PC-3 (cell line): Measurements from ENCODE around the gene AIFM3. TPM values are rescaled to one million over a fixed set of nuclear protein-coding genes. Genes with fewer than 3 reads are reported as not detected.
"Not testable (repeated sequence)": the region's sequence is repeated elsewhere in the genome, so short reads cannot be mapped to it uniquely, and the experiment has no call there.

Experiments
- ATAC-seq: fragments of 200-7000 bp; cut with Tn5 transposase; 2 replicates; pipeline ENCODE4 v1.9.1; 2020; ENCODE audit warnings: mild to moderate bottlenecking, moderate library complexity
- BruUV-seq: library from RNA; stranded (reverse); fragments of 400-500 nt; replicated peaks from 2 replicates; lab custom pipeline; 2021; lab: Mats Ljungman, UMichigan
- CTCF ChIA-PET: fragments of 300-600 bp; sonication (Branson Sonifier 250); formaldehyde crosslinking; loops from one replicate; lab custom pipeline; 2022; ENCODE audit warnings: antibody characterized with exemption; lab: Charles Lee
- POLR2A ChIA-PET: fragments of 300-600 bp; sonication (Branson Sonifier 250); formaldehyde crosslinking; loops from one replicate; lab custom pipeline; 2022; ENCODE audit warnings: antibody characterized with exemption; ENCODE audit not compliant: unreplicated experiment; lab: Charles Lee
- DNase-seq: peaks from one replicate; pipeline ENCODE4 v3.0.0-alpha.2; 2015
- H2AFZ ChIP-seq: fragments of 300-600 bp; sonication (generic); 2 replicates; pipeline ENCODE4 v1.6.0; 2016; ENCODE audit warnings: antibody characterized with exemption, low read length
- H3F3A ChIP-seq: fragments of 300-600 bp; sonication (generic); one replicate; pipeline ENCODE4 v1.6.0; 2017; ENCODE audit warnings: antibody characterized with exemption, low read length, control low read depth, mild to moderate bottlenecking; ENCODE audit not compliant: unreplicated experiment
- H3K27ac ChIP-seq: fragments of 300-600 bp; sonication (generic); 2 replicates; pipeline ENCODE4 v1.5.1; 2016; ENCODE audit warnings: mild to moderate bottlenecking, low read length
- H3K27me3 ChIP-seq: fragments of 300-600 bp; sonication (generic); 2 replicates; pipeline ENCODE4 v1.6.1; 2016; ENCODE audit warnings: low read length, mixed read lengths
- H3K36me3 ChIP-seq: fragments of 300-600 bp; sonication (generic); 2 replicates; pipeline ENCODE4 v1.6.1; 2016; ENCODE audit warnings: low read depth, mixed run types, low read length, mixed read lengths
- H3K4me1 ChIP-seq: fragments of 300-600 bp; sonication (generic); 2 replicates; pipeline ENCODE4 v1.5.1; 2016; ENCODE audit warnings: low read length; ENCODE audit not compliant: insufficient read depth
- H3K4me2 ChIP-seq: fragments of 300-600 bp; sonication (generic); 2 replicates; pipeline ENCODE4 v1.6.0; 2016; ENCODE audit warnings: low read length
- H3K4me3 ChIP-seq: fragments of 300-600 bp; sonication (generic); 2 replicates; pipeline ENCODE4 v1.5.1; 2016; ENCODE audit warnings: mild to moderate bottlenecking, low read length, mixed read lengths
- H3K79me2 ChIP-seq: fragments of 300-600 bp; sonication (generic); 2 replicates; pipeline ENCODE4 v1.6.1; 2017; ENCODE audit warnings: low read length, mixed read lengths
- H3K9ac ChIP-seq: fragments of 300-600 bp; sonication (generic); 2 replicates; pipeline ENCODE4 v1.6.0; 2016; ENCODE audit warnings: mild to moderate bottlenecking, low read length
- H3K9me2 ChIP-seq: fragments of 300-600 bp; sonication (generic); replicated peaks from 2 replicates; pipeline ENCODE4 v1.6.1; 2016; ENCODE audit warnings: mixed run types, low read length, mixed read lengths
- H3K9me3 ChIP-seq: fragments of 300-600 bp; sonication (generic); 2 replicates; pipeline ENCODE4 v1.6.1; 2016; ENCODE audit warnings: low read length, mixed read lengths
- H4K20me1 ChIP-seq: fragments of 300-600 bp; sonication (generic); 2 replicates; pipeline ENCODE4 v1.6.1; 2016; ENCODE audit warnings: low read length, mixed read lengths
- EZH2 ChIP-seq: fragments of 300-600 bp; sonication (generic); IDR thresholded peaks from one replicate; pipeline ENCODE4 v1.6.1; 2017; ENCODE audit warnings: antibody characterized with exemption, mild to moderate bottlenecking, low read length; ENCODE audit not compliant: unreplicated experiment
- EZH2phosphoT487 ChIP-seq: fragments of 300-600 bp; sonication (generic); IDR thresholded peaks from 2 replicates; pipeline ENCODE4 v1.6.1; 2018; ENCODE audit warnings: mild to moderate bottlenecking, antibody characterized with exemption, low read length, borderline replicate concordance
- intact Hi-C: fragments of 100-400 bp; cut with micrococcal nuclease; formaldehyde crosslinking; loops from 2 replicates; pipeline ENCODE4 v1.9.0; 2023
- total RNA-seq: library from RNA; depleted of rRNA; stranded (reverse); fragments of >200 nt; gene quantifications from 2 replicates; pipeline ENCODE4 v1.2.3, GENCODE V29; 2014
- TF ChIP-seq, protein P1 (sequence below): fragments of 300-600 bp; sonication (generic); conservative IDR thresholded peaks from 2 replicates; pipeline ENCODE4 v1.5.1; 2017; ENCODE audit warnings: antibody characterized with exemption, low read depth, mild to moderate bottlenecking, low read length

Gene AIFM3
- total RNA-seq, 1 experiment from 2014 or later = 1.5 TPM

GRCh38 chr22:20933910-20934309, 33.1 kb upstream of the AIFM3 start:
- peaks cover 94% of the 10 kb centered on the region for H3K79me2 ChIP-seq
- peaks cover 46% of the 10 kb centered on the region for H4K20me1 ChIP-seq
- no peak for TF ChIP-seq EZH2
- TF ChIP-seq, protein P1, sequence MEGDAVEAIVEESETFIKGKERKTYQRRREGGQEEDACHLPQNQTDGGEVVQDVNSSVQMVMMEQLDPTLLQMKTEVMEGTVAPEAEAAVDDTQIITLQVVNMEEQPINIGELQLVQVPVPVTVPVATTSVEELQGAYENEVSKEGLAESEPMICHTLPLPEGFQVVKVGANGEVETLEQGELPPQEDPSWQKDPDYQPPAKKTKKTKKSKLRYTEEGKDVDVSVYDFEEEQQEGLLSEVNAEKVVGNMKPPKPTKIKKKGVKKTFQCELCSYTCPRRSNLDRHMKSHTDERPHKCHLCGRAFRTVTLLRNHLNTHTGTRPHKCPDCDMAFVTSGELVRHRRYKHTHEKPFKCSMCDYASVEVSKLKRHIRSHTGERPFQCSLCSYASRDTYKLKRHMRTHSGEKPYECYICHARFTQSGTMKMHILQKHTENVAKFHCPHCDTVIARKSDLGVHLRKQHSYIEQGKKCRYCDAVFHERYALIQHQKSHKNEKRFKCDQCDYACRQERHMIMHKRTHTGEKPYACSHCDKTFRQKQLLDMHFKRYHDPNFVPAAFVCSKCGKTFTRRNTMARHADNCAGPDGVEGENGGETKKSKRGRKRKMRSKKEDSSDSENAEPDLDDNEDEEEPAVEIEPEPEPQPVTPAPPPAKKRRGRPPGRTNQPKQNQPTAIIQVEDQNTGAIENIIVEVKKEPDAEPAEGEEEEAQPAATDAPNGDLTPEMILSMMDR = no peak
- no peak for TF ChIP-seq EZH2phosphoT487
- H3K27ac ChIP-seq = no peak overlapping the region
- no peaks in the 10 kb centered on the region for H3K9me2 ChIP-seq
- ChIA-PET POLR2A (no interaction called here), CTCF (no interaction called here)
- H3K4me2 ChIP-seq = no peak overlapping the region
- TSS peak; percentile 22 for BruUV-seq
- no peak overlapping the region for H2AFZ ChIP-seq
- no peak overlapping the region for H3K9ac ChIP-seq
- peaks cover 6% of the 10 kb centered on the region for H3K36me3 ChIP-seq
- H3K4me3 ChIP-seq = no peak overlapping the region
- no peak for DNase-seq
- intact Hi-C loops = no loop called here
- no peaks in the 10 kb centered on the region for H3K4me1 ChIP-seq
- H3K9me3 ChIP-seq = no peaks in the 10 kb centered on the region
- no peak for ATAC-seq
- no peaks in the 10 kb centered on the region for H3F3A ChIP-seq
- no peaks in the 10 kb centered on the region for H3K27me3 ChIP-seq

DNA sequence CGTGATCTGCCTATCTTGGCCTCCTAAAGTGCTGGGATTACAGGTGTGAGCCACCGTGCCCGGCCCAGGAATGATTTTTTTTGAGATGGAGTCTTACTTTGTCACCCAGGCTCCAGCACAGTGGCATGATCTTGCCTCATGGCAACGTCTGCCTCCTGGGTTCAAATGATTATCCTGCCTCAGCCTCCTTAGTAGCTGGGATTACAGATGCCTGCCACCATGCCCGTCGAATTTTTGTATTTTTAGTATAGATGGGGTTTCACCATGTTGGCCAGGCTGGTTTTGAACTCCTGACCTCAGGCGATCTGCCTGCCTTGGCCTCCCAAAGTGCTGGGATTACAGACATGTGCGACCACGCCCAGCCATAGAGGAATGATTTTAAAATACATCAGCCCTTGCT, 32.0 kb upstream of the AIFM3 start:
- H2AFZ ChIP-seq, CTCF ChIA-PET, H3K36me3 ChIP-seq, H3K9me2 ChIP-seq, BruUV-seq, H3K9ac ChIP-seq, H3K4me1 ChIP-seq, POLR2A ChIA-PET, H3K27me3 ChIP-seq, H3K4me2 ChIP-seq, H3K4me3 ChIP-seq, H3K9me3 ChIP-seq, DNase-seq, H3F3A ChIP-seq, ATAC-seq, intact Hi-C loops, H3K27ac ChIP-seq: not testable (repeated sequence)
- Histone ChIP-seq H3K79me2 (peaks cover 97% of the 10 kb centered on the region), H4K20me1 (peaks cover 44% of the 10 kb centered on the region)

DNA sequence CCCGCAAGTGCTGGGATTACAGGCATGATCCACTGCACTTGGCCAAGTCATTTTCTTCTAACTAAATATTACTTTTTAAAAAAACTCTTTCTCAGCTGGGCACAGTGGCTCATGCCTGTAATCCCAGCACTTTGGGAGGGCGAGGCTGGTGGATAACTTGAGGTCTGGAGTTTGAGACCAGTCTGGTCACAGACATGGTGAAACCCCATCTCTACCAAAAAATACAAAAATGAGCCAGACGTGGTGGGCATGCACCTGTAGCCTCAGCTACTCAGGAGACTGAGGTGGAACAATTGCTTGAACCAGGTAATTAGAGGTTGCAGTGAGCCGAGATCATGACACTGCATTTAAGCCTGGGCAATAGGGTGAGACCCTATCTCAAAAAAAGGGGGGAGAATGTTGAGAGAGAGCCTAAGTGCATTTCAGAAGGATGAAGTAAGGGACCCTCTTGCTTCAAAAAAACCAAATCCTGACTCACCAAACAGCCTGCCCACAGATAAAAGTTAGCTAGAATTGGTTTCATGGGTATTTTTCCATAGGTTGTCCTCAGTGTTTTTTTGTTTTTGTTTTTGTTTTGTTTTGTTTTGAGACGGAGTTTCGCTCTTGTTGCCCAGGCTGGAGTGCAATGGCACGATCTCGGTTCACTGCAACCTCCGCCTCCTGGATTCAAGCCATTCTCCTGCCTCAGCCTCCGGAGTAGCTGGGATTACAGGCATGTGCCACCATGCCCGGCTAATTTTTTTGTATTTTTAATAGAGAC, 31.1 kb upstream of the AIFM3 start:
- H3K4me3 ChIP-seq, H3K36me3 ChIP-seq, H3K9me3 ChIP-seq, BruUV-seq, H3K9ac ChIP-seq, intact Hi-C loops, ATAC-seq, H3F3A ChIP-seq, H3K9me2 ChIP-seq, H3K27ac ChIP-seq, DNase-seq, H3K4me2 ChIP-seq, H2AFZ ChIP-seq, H3K4me1 ChIP-seq, CTCF ChIA-PET, H3K27me3 ChIP-seq: not testable (repeated sequence)
- POLR2A ChIA-PET = interaction anchor here (0.6 kb wide), 1 partner anchor 116 kb away, joined by 3 read pairs; no protein-coding TSS in a partner anchor
- Histone ChIP-seq H3K79me2 (peaks cover 97% of the 10 kb centered on the region), H4K20me1 (peaks cover 48% of the 10 kb centered on the region)
